Activated T-helper 2 cell treated with anti-CD3 and anti-CD28 coated beads, Interferon-gamma antibody, Interleukin-2, Interleukin-4, amounts not matched to agents 10 μg/mL and 5 μg/mL and 100 μg/mL, durations not matched to agents 14 hours and 24 hours and 36 hours (primary cell): ENCODE results near the gene LRRC26. TPM values are rescaled to one million over a fixed set of nuclear protein-coding genes. Genes with fewer than 3 reads are reported as not detected.
"Not testable (repeated sequence)": the region's sequence is repeated elsewhere in the genome, so short reads cannot be mapped to it uniquely, and the experiment has no call there.

Source experiments
- DNase-seq: peaks from one replicate; pipeline ENCODE4 v3.0.0; 2021; ENCODE audit warnings: low spot score
- H3K27ac Mint-ChIP-seq: one replicate; pipeline ENCODE4 v1.8.0; 2021; ENCODE audit warnings: mixed read lengths
- H3K27me3 Mint-ChIP-seq: one replicate; pipeline ENCODE4 v1.8.0; 2021; ENCODE audit warnings: low read depth, mixed read lengths
- H3K36me3 Mint-ChIP-seq: one replicate; pipeline ENCODE4 v1.8.0; 2021; ENCODE audit warnings: low read depth, mixed read lengths
- H3K4me1 Mint-ChIP-seq: one replicate; pipeline ENCODE4 v1.8.0; 2021; ENCODE audit warnings: low read depth, mixed read lengths
- H3K4me3 Mint-ChIP-seq: one replicate; pipeline ENCODE4 v1.8.0; 2021; ENCODE audit warnings: low read depth, mild to moderate bottlenecking, moderate library complexity, mixed read lengths
- H3K9me3 Mint-ChIP-seq: one replicate; pipeline ENCODE4 v1.8.0; 2021; ENCODE audit warnings: mixed read lengths
- intact Hi-C: fragments of 100-400 bp; cut with micrococcal nuclease; formaldehyde crosslinking; loops from one replicate; pipeline ENCODE4 v1.15.1; 2023
- total RNA-seq: library from RNA; stranded (reverse); gene quantifications from 2 replicates; pipeline ENCODE4 v1.2.3, GENCODE V29; 2022

The LRRC26 gene
- total RNA-seq, 1 donor from 2014 or later = 0.34 TPM

- no peaks in the 10 kb centered on the region for H3K4me1 Mint-ChIP-seq
- intact Hi-C loops = no loop called here
- no peak overlapping the region for H3K27ac Mint-ChIP-seq
- no peak for DNase-seq
- H3K9me3 Mint-ChIP-seq = no peaks in the 10 kb centered on the region
- H3K4me3 Mint-ChIP-seq = no peak overlapping the region
- no peaks in the 10 kb centered on the region for H3K36me3 Mint-ChIP-seq
- H3K27me3 Mint-ChIP-seq = peaks cover 41% of the 10 kb centered on the region
These were observed 33.5 kb downstream of the LRRC26 start for GRCh38 chr9:137136261-137136880.

- intact Hi-C loops, H3K9me3 Mint-ChIP-seq, DNase-seq, H3K36me3 Mint-ChIP-seq, H3K4me3 Mint-ChIP-seq, H3K27ac Mint-ChIP-seq, H3K4me1 Mint-ChIP-seq: not testable (repeated sequence)
- H3K27me3 Mint-ChIP-seq = peaks cover 36% of the 10 kb centered on the region
These were observed 34.7 kb downstream of the LRRC26 start for GRCh38 chr9:137135154-137135553.

- no peak overlapping the region for H3K27ac Mint-ChIP-seq
- H3K36me3 Mint-ChIP-seq = no peaks in the 10 kb centered on the region
- H3K27me3 Mint-ChIP-seq = peaks cover 28% of the 10 kb centered on the region
- intact Hi-C loops = no loop called here
- no peak for DNase-seq
- H3K4me1 Mint-ChIP-seq = peaks cover 3% of the 10 kb centered on the region
- no peaks in the 10 kb centered on the region for H3K9me3 Mint-ChIP-seq
- no peak overlapping the region for H3K4me3 Mint-ChIP-seq
These were observed 35.7 kb downstream of the LRRC26 start for GRCh38 chr9:137134191-137134590.

GRCh38 chr9:137130176-137130755 lies 39.6 kb downstream of the LRRC26 start:
- Mint-ChIP-seq H3K4me1 (peaks cover 24% of the 10 kb centered on the region), H3K27me3 (peaks cover 4% of the 10 kb centered on the region), H3K4me3 (peak overlapping the region; percentile 85), H3K9me3 (no peaks in the 10 kb centered on the region), H3K27ac (peak overlapping the region; percentile 71), H3K36me3 (peaks cover 3% of the 10 kb centered on the region)
- intact Hi-C loops = no loop called here
- DNase-seq = no peak

- peak; percentile 90 for DNase-seq
- H3K9me3 Mint-ChIP-seq = no peaks in the 10 kb centered on the region
- peaks cover 24% of the 10 kb centered on the region for H3K4me1 Mint-ChIP-seq
- H3K36me3 Mint-ChIP-seq = peaks cover 3% of the 10 kb centered on the region
- H3K27me3 Mint-ChIP-seq = peaks cover 3% of the 10 kb centered on the region
- intact Hi-C loops = loop anchor here (2.0 to 10.0 kb wide), 5 partner anchors 43 to 1035 kb away; partner anchors contain the start of genes LRRC26, MAN1B1, NACC2 and TMEM210
- H3K27ac Mint-ChIP-seq = peak overlapping the region; percentile 38
- peak overlapping the region; percentile 88 for H3K4me3 Mint-ChIP-seq
These were observed 40.2 kb downstream of the LRRC26 start for GRCh38 chr9:137129456-137130175.

- peak overlapping the region; percentile 78 for H3K27ac Mint-ChIP-seq
- DNase-seq = no peak
These were observed 40.9 kb downstream of the LRRC26 start for GRCh38 chr9:137128862-137129455.

GRCh38 chr9:137128158-137128861 lies 41.5 kb downstream of the LRRC26 start:
- Mint-ChIP-seq H3K9me3 (no peaks in the 10 kb centered on the region), H3K27me3 (peaks cover 3% of the 10 kb centered on the region), H3K27ac (peak overlapping the region; percentile 78), H3K4me1 (peaks cover 24% of the 10 kb centered on the region), H3K36me3 (peaks cover 3% of the 10 kb centered on the region), H3K4me3 (peak overlapping the region; percentile 88)
- intact Hi-C loops = loop anchor here (2.0 to 10.0 kb wide), 5 partner anchors 42 to 1034 kb away; partner anchors contain the start of genes LRRC26, MAN1B1, NACC2 and TMEM210
- no peak for DNase-seq

More at GRCh38 chr9:137128862-137129455, 40.9 kb downstream of the LRRC26 start:
- Mint-ChIP-seq H3K36me3 (peaks cover 3% of the 10 kb centered on the region), H3K27me3 (peaks cover 3% of the 10 kb centered on the region), H3K4me3 (peak overlapping the region; percentile 88), H3K4me1 (peaks cover 24% of the 10 kb centered on the region), H3K9me3 (no peaks in the 10 kb centered on the region)
- intact Hi-C loops = loop anchor here (2.0 to 10.0 kb wide), 5 partner anchors 42 to 1034 kb away; partner anchors contain the start of genes LRRC26, MAN1B1, NACC2 and TMEM210

GRCh38 chr9:137127301-137128157 lies 42.3 kb downstream of the LRRC26 start:
- DNase-seq = peak; percentile 36
- H3K27me3 Mint-ChIP-seq = no peaks in the 10 kb centered on the region
- H3K4me3 Mint-ChIP-seq = peak overlapping the region; percentile 88
- H3K9me3 Mint-ChIP-seq = no peaks in the 10 kb centered on the region
- H3K27ac Mint-ChIP-seq = peak overlapping the region; percentile 87
- intact Hi-C loops = loop anchor here (2.0 to 10.0 kb wide), 5 partner anchors 41 to 1033 kb away; partner anchors contain the start of genes LRRC26, MAN1B1, NACC2 and TMEM210
- peaks cover 3% of the 10 kb centered on the region for H3K36me3 Mint-ChIP-seq
- H3K4me1 Mint-ChIP-seq = peaks cover 26% of the 10 kb centered on the region

GRCh38 chr9:137126786-137127185 lies 43.1 kb downstream of the LRRC26 start:
- H3K36me3 Mint-ChIP-seq = peaks cover 3% of the 10 kb centered on the region
- H3K9me3 Mint-ChIP-seq = no peaks in the 10 kb centered on the region
- H3K4me3 Mint-ChIP-seq = peak overlapping the region; percentile 88
- no peak for DNase-seq
- H3K27me3 Mint-ChIP-seq = no peaks in the 10 kb centered on the region
- H3K27ac Mint-ChIP-seq = peak overlapping the region; percentile 87
- intact Hi-C loops = loop anchor here (5.0 to 10.0 kb wide), 4 partner anchors 48 to 1032 kb away; partner anchors contain the start of genes LRRC26, NACC2, TMEM210 and TPRN
- peaks cover 32% of the 10 kb centered on the region for H3K4me1 Mint-ChIP-seq

GRCh38 chr9:137123952-137124462 lies 45.8 kb downstream of the LRRC26 start:
- intact Hi-C loops = loop anchor here (10.0 kb wide), 2 partner anchors 51 to 1029 kb away; partner anchors contain the start of genes LRRC26, NACC2 and TMEM210

GRCh38 chr9:137123468-137123837 lies 46.4 kb downstream of the LRRC26 start:
- no peaks in the 10 kb centered on the region for H3K9me3 Mint-ChIP-seq
- H3K27me3 Mint-ChIP-seq = no peaks in the 10 kb centered on the region
- no peak for DNase-seq
- intact Hi-C loops = loop anchor here (10.0 kb wide), 2 partner anchors 51 to 1029 kb away; partner anchors contain the start of genes LRRC26, NACC2 and TMEM210
- peaks cover 3% of the 10 kb centered on the region for H3K36me3 Mint-ChIP-seq
- no peak overlapping the region for H3K4me3 Mint-ChIP-seq
- H3K27ac Mint-ChIP-seq = no peak overlapping the region
- H3K4me1 Mint-ChIP-seq = peaks cover 30% of the 10 kb centered on the region

More at GRCh38 chr9:137123952-137124462, 45.8 kb downstream of the LRRC26 start:
- not testable (repeated sequence) for H3K27ac Mint-ChIP-seq, H3K27me3 Mint-ChIP-seq, DNase-seq, H3K9me3 Mint-ChIP-seq, H3K36me3 Mint-ChIP-seq, H3K4me3 Mint-ChIP-seq
- peaks cover 31% of the 10 kb centered on the region for H3K4me1 Mint-ChIP-seq
